ENCODE measurements around the gene SPHK1. TPM values are rescaled to one million over a fixed set of nuclear protein-coding genes. Genes with fewer than 3 reads are reported as not detected.

The SPHK1 gene
- total RNA-seq, 1 donor from 2014 or later, result 26.8 TPM

GRCh38 chr17:76353599-76354316 lies 30.7 kb upstream of the SPHK1 start, which contains the start of gene PRPSAP1:
Gene PRPSAP1 (minus strand): TSS chr17:76353916. CDS start chr17:76353703, 213 bp downstream.
- no peaks in the 10 kb centered on the region for H3K36me3 Mint-ChIP-seq
- peaks cover 2% of the 10 kb centered on the region for H3K27me3 Mint-ChIP-seq
- peak within 1 kb of the TSS; percentile 94 for H3K4me3 Mint-ChIP-seq
- peaks cover 18% of the 10 kb centered on the region for H3K4me1 Mint-ChIP-seq (ENCODE audit: unreplicated experiment)
- H3K27ac Mint-ChIP-seq, result peak within 1 kb of the TSS; percentile 96
- DNase-seq (ENCODE audit: extremely low spot score, unreplicated experiment), result peak; percentile 89
- peak; percentile 40 for TF ChIP-seq CTCF (conservative IDR thresholded peaks at IDR 0.05)
- H3K9me3 Mint-ChIP-seq, result no peaks in the 10 kb centered on the region

- no peaks in the 10 kb centered on the region for H3K9me3 Mint-ChIP-seq
- peaks cover 2% of the 10 kb centered on the region for H3K27me3 Mint-ChIP-seq
- TF ChIP-seq CTCF (conservative IDR thresholded peaks at IDR 0.05), result peak; percentile 8
- H3K4me1 Mint-ChIP-seq (ENCODE audit: unreplicated experiment), result peaks cover 18% of the 10 kb centered on the region
- no peak for DNase-seq (ENCODE audit: extremely low spot score, unreplicated experiment)
- H3K4me3 Mint-ChIP-seq, result peak overlapping the region; percentile 94
- no peaks in the 10 kb centered on the region for H3K36me3 Mint-ChIP-seq
- H3K27ac Mint-ChIP-seq, result peak overlapping the region; percentile 96
Measured at GRCh38 chr17:76354317-76354729, 30.1 kb upstream of the SPHK1 start.

- Mint-ChIP-seq H3K4me3 (peak overlapping the region; percentile 82), H3K4me1 (ENCODE audit: unreplicated experiment) (peaks cover 18% of the 10 kb centered on the region), H3K27me3 (peaks cover 2% of the 10 kb centered on the region), H3K9me3 (no peaks in the 10 kb centered on the region), H3K27ac (peak overlapping the region; percentile 96), H3K36me3 (no peaks in the 10 kb centered on the region)
- TF ChIP-seq CTCF (conservative IDR thresholded peaks at IDR 0.05), result no peak
- no peak for DNase-seq (ENCODE audit: extremely low spot score, unreplicated experiment)
Measured at GRCh38 chr17:76354747-76355310, 29.6 kb upstream of the SPHK1 start.

- no peak overlapping the region for H3K27ac Mint-ChIP-seq
- H3K36me3 Mint-ChIP-seq, result no peaks in the 10 kb centered on the region
- H3K9me3 Mint-ChIP-seq, result no peaks in the 10 kb centered on the region
- H3K4me3 Mint-ChIP-seq, result peak overlapping the region; percentile 57
- H3K27me3 Mint-ChIP-seq, result peaks cover 2% of the 10 kb centered on the region
- TF ChIP-seq CTCF (conservative IDR thresholded peaks at IDR 0.05), result no peak
- peaks cover 25% of the 10 kb centered on the region for H3K4me1 Mint-ChIP-seq (ENCODE audit: unreplicated experiment)
- DNase-seq (ENCODE audit: extremely low spot score, unreplicated experiment), result no peak
Measured at GRCh38 chr17:76356803-76357456, 27.5 kb upstream of the SPHK1 start.

- Mint-ChIP-seq H3K36me3 (no peaks in the 10 kb centered on the region), H3K4me3 (peak overlapping the region; percentile 57), H3K27ac (no peak overlapping the region), H3K4me1 (ENCODE audit: unreplicated experiment) (peaks cover 27% of the 10 kb centered on the region), H3K9me3 (no peaks in the 10 kb centered on the region), H3K27me3 (peaks cover 2% of the 10 kb centered on the region)
- DNase-seq (ENCODE audit: extremely low spot score, unreplicated experiment), result no peak
- TF ChIP-seq CTCF (conservative IDR thresholded peaks at IDR 0.05), result no peak
Measured at GRCh38 chr17:76357597-76358158, 26.7 kb upstream of the SPHK1 start.

Data from type B pancreatic cell (in vitro differentiated cells).